Suprapubic skin (tissue), 4 donors: Measurements from ENCODE around the gene SERPINA12.

ENCODE experiments used
- CTCF ChIP-seq, 2 donors: fragments of 200-600 bp in 1 of 2; fragments of 450-650 bp in 1 of 2; sonication (generic) in 1 of 2; IDR thresholded peaks; one replicate each; pipeline ENCODE4 v1.5.1; 2016 to 2019; ENCODE audit warnings: antibody characterized with exemption in 2 of 2, mild to moderate bottlenecking in 1 of 2, moderate library complexity in 1 of 2
- EP300 ChIP-seq: sonication (generic); formaldehyde crosslinking; IDR thresholded peaks from one replicate; pipeline ENCODE4 v1.6.1; 2017; ENCODE audit warnings: antibody characterized with exemption
- POLR2A ChIP-seq, 2 donors: fragments of 450-650 bp; IDR thresholded peaks; one replicate each; pipeline ENCODE4 v1.6.1; 2017; ENCODE audit warnings: antibody characterized with exemption in 2 of 2, mild to moderate bottlenecking in 2 of 2, moderate library complexity in 2 of 2
- POLR2AphosphoS5 ChIP-seq, 3 donors: sonication (generic); formaldehyde crosslinking; IDR thresholded peaks; one replicate each; pipeline ENCODE4 v1.6.1; 2017; ENCODE audit warnings: antibody characterized with exemption in 3 of 3

DNA sequence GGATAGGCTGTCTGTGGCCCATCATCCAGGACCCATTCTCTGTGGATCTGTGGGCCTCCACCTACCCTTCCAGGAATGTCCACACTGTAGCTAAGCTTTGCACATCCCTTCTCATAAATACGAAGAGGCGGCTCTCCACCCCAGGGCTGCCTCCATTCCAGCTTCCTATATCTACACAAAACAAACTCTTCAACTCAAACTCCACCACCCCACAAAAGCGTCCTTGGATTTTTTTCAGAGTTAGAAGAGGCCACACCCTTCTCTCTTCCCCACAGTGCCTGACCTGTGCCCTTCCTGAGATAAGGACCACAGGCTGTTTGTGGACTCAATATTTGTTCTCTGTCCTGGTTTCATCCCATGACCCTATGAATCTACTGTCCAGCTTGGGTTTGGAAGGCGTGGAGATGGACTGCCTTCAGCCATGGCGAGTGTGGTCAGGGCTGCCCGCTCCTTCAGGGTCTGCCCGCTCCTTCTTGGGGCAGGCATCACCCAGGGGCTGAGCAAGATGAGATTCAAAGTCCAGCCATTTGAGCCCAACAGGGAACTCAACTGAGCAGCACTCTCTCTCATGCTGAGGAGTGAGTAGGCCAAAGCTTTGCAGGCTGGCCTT lies 13.0 kb upstream of the SERPINA12 start:
- TF ChIP-seq POLR2AphosphoS5 (IDR thresholded peaks at IDR 0.05) (no peak), CTCF (IDR thresholded peaks at IDR 0.05) (no peak), EP300 (no peak), POLR2A (IDR thresholded peaks at IDR 0.05) (no peak)
